Hindlimb muscle (tissue), 1 donor: ENCODE results near the gene RTN3. TPM values are rescaled to one million over a fixed set of nuclear protein-coding genes. Genes with fewer than 3 reads are reported as not detected.
"Not testable (repeated sequence)": the region's sequence is repeated elsewhere in the genome, so short reads cannot be mapped to it uniquely, and the experiment has no call there.

Experiments used
- DNase-seq: peaks from one replicate; pipeline ENCODE4 v3.0.0-alpha.2; 2013
- polyA plus RNA-seq: library from polyadenylated mRNA; unstranded; fragments of 120-200 nt; gene quantifications from one replicate; pipeline ENCODE4 v1.2.1, GENCODE V29; 2013; ENCODE audit not compliant: insufficient read length

RTN3 gene
- polyA plus RNA-seq, 1 donor = 56.8 TPM

DNA sequence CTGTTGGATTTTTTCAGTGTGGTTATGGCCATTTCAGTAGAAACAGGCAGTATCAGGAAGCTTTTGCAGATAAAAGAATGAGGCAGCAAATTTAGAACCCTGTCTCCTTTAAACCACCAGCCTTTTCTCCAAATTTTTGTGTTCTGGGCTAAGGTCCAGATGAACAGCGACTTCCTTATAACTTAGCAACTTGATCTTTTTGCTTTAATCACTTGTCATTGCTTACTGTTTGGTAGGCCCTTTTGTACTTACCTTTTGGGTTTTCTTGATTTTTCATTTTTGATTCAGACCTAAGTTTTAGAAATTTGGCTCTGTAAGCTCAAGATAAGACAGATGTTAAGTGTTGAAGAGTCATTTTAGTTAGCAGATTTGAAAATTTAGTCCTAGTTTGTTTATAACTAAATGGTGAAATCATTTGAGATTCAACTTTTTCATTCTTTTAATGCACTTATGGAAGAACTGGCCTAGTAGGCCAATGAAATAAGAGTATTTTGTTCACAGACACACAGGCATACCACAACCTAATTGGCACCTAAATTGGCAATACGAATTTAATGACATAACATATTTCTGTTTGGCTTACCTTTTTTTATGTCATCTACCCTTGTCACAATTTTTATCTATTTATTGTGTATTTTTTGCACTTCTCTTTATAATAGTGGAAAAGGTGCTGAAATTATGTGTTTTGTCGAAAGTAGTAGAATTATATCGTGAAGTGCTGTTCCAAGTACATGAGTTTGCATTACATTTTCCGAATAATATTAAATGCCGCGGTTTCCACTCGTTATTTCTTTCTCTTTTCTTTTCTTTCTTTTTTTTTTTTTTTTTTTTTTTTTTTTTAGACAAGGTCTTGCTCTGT is 2.1 kb downstream of the RTN3 start:
- peak; percentile 27 for DNase-seq

DNA sequence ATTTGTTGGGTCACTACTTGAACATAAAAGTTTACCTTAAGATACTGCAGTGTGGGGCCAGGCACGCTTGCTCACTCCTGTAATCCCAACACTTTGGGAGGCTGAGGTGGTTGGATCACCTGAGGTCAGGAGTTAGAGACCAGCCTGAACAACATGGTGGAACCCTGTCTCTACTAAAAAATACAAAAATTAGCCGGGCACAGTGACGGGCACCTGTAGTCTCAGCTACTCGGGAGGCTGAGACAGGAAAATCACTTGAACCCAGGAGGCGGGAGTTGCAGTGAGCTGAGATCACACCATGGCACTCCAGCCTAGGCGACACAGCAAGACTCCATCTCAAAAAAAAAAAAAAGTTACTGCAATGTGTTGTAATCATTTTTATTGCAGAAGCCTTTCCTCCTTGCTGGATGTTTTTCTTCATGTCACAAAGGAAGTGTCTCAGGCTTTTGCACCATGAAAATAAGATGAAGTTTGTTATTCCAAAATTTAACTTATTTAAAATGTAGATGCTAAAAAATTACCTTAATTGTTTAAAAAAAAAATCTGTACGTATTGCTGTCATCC is 3.9 kb downstream of the RTN3 start:
- not testable (repeated sequence) for DNase-seq

DNA sequence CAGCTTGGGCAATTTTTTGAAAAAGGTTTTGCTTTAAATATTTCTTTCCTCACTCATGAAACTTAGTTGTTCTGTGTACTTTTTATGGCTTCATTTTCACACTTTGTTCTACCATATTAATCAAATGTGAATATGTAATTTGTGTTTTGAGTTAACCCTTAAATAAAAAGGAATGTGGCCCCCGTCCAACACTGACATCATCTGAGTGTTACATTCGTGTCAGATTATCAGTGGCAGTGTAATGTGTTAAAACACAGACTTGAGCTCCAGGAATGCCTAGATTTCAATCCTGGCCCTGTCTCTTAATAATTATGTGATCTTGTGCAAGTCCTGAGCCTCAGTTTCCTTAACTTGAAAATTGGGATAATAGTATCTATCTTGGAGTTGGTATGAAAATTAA is 5.6 kb downstream of the RTN3 start:
- no peak for DNase-seq

DNA sequence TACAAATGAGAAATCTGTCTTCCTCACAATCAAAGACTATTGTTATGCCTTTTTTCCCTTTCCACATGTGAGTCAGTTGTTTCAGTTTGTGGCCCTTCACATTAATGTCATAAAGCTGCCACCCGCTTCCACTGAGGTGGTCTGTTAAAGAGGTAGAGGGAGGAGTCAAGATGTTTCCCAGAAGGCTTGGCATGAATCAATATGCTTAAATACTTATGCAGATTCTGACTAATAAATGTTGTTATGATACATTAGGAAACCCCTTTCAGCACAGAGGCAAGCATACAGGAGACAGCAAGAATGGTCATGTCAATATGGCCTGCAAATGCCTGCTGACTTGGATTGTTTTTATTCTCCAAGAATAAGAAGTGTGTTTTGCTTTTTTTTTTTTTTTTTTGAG is 6.5 kb downstream of the RTN3 start:
- no peak for DNase-seq

DNA sequence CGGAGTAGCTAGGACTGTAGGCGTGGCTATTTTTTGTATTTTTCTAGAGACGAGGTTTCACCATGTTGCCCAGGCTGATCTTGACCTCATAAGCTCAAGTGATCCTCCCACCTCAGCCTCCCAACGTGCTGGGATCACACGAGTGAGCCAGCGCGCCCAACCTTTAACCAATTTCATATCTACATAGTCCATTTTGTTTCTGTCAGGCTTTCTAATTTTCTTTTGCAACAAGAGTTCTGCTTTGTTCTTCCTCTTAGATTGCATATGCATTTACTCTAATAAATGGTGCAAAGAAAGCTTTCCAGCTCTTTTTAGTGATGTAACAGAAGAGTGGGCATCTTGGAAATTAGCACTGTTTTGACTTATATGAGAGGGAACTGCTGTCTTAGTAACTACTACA is 13.3 kb downstream of the RTN3 start:
- DNase-seq = no peak

DNA sequence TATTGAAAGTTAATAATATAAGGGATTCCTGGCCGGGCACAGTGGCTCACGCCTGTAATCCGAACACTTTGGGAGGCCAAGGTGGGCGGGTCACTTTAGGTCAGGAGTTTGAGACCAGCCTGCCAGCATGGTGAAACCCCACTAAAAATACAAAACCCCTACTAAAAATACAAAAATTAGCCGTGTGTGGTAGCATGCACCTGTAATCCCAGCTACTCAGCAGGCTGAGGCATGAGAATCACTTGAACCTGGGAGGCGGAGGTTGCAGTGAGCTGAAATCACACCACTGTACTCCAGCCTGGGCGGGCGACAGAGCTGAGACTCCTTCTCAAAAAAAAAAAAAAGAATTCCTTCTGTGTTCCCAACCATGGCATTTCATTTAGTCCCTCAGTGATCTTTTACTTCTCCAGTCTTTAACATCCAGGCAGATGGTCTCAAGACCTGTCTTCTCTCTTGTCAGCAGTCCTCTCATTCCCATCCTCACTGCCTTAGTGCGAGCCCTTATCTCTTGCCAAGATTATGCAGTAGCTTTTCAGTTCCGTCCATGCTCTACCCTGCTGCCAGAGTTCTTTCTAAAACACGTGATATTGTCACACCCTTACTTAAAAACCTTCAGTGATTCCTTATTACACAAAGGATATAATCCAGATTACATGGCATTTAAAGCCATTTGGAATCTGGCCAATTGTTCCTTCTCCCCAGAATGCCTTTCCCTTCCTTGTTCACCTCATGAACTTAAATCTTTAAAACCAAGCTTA is 17.9 kb downstream of the RTN3 start:
- DNase-seq = no peak

DNA sequence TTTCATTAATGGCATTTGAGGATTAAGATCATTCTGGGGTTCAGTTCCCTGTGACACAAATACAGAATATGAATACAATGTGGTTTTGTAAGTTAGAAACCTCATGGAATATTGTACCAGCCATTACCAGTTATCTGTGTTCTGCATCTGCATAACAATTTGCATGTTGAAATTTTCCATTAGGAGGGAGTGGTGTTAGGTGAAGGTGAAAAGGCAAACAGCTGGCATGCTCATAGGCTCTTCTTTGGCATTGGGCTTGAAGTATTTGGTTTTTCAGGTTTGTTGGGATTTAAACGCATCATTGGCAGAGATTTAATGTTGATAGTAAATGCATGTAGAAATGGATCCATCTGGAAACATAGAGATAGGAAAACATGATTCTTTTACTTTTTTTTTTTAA is 18.6 kb downstream of the RTN3 start:
- DNase-seq = no peak

DNA sequence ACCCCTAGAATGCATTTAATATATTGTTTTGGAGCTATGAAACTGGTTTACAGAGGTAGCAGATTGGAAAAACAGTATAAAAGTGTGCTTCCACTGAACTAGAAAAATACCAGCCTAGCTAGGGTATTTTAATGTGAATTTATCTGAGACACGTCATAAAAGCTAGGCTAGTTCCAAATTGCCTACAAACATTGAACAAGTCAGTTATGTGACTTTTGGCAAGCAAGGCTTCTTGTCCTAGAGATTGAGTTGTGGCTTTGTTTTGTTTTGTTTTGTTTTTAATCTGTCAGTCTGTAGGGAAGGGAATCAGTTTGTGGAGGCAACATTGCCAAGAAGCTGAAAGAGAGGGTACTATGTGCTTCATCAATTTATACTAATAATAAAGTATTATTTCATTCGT is 24.2 kb downstream of the RTN3 start:
- DNase-seq = no peak

DNA sequence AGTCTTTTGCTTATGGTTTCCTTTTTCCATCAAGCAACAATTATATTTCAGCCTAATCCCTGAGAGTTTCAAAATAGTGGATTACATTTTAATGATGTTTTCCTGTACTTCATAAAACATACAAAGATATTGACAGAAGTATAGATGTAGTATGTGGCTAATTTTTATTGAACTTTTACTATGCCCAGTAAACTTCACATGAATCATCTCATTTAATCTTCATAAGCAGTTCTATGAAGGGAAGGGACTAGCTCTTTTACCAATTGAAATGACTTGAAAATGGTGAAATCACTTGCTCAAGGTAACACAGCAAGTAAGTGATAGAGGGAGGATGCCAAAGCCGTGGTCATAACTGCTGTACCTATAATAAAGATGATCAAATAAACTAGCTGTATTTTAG is 27.5 kb downstream of the RTN3 start:
- no peak for DNase-seq

DNA sequence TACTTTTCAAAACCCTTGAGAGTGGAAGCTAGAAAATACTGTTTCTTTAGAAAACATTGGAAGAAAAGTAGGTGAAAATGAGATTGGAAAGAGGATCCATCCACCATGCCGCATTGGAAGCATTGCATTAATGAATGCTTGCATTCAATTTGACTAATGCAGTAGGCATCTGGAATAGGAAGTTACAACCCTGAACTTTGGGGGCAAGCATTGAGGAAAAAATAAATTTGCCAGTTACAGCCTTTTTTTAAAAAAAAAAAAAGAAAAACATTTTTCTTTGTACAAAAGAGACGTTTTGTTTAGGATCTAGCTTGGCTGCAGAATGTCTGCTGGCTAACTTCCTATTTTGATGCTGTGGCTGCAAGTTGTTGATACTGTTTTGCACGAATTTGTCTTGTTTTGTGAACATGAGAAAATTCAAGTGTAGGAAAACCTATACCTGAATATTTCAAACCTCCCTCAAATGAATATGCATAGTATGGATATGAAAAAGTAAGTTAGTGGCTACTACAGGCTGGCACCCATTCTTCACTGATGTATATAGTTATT is 28.1 kb downstream of the RTN3 start:
- no peak for DNase-seq

DNA sequence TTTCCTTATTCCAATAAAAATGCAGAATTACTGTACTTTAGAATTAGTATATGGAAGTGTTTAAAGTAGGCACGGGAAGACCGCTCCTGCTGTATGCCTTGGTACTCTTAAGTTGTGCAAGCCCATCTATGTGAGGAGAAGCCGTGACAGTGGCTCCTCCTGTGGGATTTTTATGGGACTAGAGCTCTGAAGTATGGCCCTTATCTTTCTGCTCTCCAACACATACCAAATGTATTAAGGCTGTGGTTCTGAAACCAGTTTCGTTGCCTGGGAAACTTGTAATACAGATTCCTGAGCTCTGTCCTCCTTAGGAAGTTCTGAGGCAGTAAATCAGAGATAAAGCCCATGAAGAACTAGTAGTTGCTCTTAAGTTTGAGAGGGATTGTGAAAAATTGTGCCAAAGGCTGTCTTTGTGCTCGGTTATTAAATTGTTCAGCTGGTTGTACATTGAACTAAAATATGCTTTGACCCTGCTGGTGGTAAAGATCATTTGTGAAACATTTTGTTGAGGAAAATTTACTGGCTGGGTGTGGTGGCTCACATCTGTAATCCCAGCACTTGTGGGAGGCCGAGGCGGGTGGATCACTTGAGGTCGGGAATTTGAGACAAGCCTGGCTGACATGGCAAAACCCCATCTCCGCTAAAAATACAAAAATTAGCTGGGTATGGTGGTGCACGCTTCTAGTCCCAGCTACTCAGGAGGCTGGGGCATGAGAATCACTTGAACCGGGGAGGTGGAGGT is 29.3 kb downstream of the RTN3 start:
- DNase-seq = no peak

DNA sequence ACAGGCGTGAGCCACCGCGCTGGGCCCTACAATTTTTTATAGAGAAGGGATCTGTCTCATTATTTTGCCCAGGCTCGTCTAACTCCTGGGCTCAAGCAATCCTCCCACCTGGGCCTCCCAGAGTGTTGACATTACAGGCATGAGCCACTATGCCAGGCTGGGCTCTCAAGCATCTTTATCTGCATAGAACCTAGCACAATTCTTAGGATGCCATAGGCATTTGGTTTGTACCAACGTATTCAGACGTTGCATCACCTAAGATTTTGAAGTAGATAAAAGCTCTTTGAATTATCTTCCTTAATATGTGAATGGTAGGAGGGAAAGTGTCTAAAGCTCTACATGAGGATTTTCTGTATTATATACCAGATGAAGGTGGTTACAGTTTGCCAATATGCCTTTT is 30.5 kb downstream of the RTN3 start:
- DNase-seq = no peak

DNA sequence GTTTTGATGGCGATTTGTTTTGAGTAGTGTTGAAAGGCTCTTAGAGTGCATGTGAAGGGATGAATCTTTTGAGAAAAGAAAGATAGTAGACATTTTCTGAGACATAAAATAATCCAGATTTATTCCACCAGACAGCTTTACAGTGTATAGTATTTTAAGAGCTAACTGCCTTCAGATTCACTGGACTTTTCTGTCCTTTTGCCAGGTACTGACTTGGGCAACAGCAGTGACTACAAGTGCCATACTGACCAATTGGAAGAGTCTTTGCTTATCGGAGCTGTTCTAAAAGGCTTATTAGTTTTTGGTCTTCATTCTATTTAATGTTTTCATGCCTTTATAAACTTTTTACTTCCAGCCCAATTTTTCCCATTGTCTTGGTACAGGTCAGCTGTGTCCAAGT is 32.5 kb downstream of the RTN3 start:
- DNase-seq = no peak

DNA sequence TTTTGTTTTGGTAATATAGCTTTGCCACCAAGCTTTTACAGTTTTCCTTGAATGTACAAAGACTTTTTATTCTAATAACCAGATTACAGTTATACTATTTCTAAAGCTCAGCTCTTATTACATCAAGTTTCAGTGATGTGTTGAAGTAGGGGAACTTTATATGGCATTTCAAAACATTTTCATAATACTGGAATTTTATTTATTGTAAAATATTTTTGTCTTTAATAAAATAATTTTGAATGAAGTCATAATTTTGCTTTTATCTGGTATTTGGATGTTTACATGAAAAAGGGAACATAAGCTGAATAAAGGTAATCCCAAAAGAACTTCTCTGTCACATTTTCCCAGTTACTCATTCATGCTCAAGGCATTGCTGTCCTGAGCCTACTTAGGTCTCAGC is 34.7 kb downstream of the RTN3 start:
- DNase-seq = no peak

DNA sequence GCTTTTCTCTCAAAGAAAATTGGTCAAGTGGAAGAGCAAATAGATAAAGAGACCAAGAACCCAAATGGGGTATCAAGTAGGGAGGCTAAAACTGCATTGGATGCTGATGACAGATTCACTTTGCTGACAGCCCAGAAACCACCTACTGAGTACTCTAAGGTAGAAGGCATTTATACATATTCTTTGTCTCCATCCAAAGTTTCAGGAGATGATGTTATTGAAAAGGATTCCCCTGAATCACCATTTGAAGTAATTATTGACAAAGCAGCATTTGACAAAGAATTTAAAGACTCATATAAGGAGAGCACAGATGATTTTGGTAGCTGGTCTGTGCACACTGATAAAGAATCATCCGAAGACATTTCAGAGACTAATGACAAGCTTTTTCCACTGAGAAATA is 37.7 kb downstream of the RTN3 start:
- DNase-seq = no peak

DNA sequence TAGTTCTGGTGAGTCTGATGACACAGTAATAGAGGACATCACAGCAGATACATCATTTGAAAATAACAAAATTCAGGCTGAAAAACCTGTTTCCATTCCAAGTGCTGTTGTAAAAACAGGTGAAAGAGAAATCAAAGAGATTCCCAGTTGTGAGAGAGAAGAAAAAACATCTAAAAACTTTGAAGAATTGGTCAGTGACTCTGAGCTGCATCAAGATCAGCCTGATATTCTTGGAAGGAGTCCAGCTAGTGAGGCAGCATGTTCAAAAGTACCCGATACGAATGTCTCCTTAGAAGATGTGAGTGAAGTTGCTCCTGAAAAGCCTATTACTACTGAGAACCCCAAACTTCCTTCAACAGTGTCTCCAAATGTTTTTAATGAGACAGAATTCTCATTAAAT is 38.7 kb downstream of the RTN3 start:
- DNase-seq = no peak

DNA sequence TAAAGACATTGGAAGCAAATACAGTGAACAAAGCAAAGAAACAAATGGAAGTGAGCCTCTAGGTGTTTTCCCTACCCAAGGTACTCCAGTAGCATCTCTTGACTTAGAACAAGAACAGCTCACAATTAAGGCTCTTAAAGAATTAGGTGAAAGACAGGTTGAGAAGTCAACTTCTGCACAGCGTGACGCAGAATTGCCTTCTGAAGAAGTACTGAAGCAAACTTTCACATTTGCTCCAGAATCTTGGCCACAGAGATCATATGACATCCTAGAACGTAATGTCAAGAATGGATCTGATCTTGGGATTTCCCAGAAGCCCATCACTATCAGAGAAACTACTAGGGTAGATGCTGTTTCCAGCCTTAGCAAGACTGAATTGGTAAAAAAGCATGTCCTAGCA is 39.3 kb downstream of the RTN3 start:
- no peak for DNase-seq

DNA sequence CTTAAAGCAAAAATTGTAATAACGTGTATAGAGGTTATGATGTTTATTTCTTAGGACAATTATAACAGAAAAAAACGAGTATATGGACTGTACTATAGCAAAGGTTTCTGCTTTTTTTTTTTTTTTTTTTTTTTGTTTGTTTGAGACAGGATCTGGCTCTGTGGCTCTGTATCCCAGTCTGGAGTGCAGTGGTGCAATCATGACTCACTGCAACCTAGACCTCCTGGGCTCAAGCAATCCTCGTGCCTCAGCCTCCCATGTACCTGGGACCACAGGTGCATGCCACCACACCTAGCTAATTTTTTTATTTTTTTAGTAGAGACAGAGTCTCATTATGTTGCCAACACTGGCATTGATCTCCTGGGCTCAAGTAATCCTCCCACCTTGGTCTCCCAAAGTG is 48.0 kb downstream of the RTN3 start:
- no peak for DNase-seq

DNA sequence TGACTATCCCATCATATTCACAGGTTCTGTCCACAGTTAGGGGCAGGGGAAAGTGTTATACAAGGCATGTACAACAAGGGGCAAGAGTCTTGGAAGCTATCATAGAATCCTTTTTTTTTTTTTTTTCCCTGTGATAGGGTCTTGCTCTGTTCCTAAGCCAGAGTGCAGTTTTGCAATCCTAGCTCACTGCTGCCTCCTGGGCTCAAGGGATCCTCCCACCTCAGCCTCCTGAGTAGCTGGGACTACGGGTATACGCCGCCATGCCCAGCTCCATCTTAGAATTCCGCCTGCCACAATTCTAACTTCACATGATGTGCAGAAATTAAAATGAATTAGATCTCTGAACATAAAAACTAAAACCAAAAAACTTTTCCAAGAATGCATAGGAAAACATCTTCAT is 55.6 kb downstream of the RTN3 start:
- no peak for DNase-seq

DNA sequence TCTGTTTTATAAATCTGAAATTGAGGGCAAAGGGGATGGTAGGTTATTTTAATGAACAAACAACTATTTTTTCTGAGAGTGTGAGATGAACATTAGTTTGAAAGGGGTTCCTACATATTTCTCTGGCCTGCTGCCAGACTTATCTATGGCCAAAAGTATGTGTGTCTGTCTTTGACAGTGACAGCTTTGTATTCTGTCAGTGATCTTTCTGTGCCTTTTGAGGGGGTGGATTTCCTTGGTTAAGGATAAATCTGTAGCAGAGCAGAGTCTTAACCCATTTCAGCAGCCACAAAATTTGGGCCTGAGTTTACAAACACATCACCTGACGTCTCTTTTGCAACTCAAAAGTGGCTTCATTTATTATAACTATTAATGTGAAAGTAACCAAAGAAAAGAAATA is 56.4 kb downstream of the RTN3 start:
- DNase-seq = no peak

DNA sequence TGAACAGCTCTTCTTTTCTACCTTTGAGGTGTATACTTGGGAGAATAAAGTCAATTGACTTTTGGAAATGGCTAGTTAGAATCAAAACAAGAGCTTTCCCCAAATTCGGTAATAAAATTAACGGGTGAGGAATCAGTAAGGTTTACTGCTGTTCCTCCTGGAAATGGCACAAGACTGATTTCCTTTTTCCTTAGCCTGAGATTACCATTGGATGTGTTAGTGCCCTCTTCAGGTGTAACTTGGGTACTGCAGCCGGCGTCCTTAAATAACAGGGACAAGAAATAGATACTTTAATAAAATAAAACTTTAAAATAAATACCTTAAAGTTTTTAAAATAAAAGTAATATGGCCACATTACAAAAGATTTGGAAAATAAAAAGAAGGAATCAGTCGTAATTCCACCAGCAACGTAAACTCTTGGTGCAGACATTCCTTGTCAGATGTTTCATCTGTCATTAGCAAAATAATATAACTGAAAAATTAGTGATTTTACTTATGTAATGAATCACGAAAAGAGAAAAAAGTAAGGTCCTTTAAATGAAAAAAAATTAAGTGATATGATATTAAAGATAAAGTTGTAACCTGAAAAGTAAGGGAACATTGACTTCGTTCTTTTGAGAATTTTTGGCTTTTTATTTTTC is 57.5 kb downstream of the RTN3 start:
- peak; percentile 68 for DNase-seq
